H9 (cell line): ENCODE data around the gene WDFY3. TPM values are rescaled to one million over a fixed set of nuclear protein-coding genes. Genes with fewer than 3 reads are reported as not detected.

Experiments
- DNase-seq: peaks from one replicate; pipeline ENCODE4 v3.0.0-alpha.2; 2017
- H2AFZ ChIP-seq: one replicate; pipeline ENCODE4 v1.6.1; 2013; ENCODE audit warnings: mild to moderate bottlenecking, low read length, control low read depth, moderate library complexity
- H2AK5ac ChIP-seq: 2 replicates; pipeline ENCODE4 v1.6.1; 2013; ENCODE audit warnings: low read length, control low read depth, mixed read lengths; ENCODE audit not compliant: insufficient read length
- H2BK120ac ChIP-seq: one replicate; pipeline ENCODE4 v1.6.1; 2013; ENCODE audit warnings: low read depth, mild to moderate bottlenecking, low read length, control low read depth, inconsistent platforms; ENCODE audit not compliant: poor library complexity, severe bottlenecking
- H2BK12ac ChIP-seq: 2 replicates; pipeline ENCODE4 v1.6.1; 2013; ENCODE audit warnings: low read length, control low read depth, mixed read lengths, low read depth; ENCODE audit not compliant: insufficient read length
- H2BK15ac ChIP-seq: 2 replicates; pipeline ENCODE4 v1.6.1; 2013; ENCODE audit warnings: low read depth, low read length, control low read depth
- H2BK20ac ChIP-seq: one replicate; pipeline ENCODE4 v1.6.1; 2013; ENCODE audit warnings: low read depth, mild to moderate bottlenecking, low read length, control low read depth, inconsistent platforms; ENCODE audit not compliant: poor library complexity, severe bottlenecking
- H2BK5ac ChIP-seq: 2 replicates; pipeline ENCODE4 v1.6.1; 2013; ENCODE audit warnings: low read length, control low read depth, mixed read lengths; ENCODE audit not compliant: insufficient read length
- H3K14ac ChIP-seq: 2 replicates; pipeline ENCODE4 v1.6.1; 2013; ENCODE audit warnings: low read length, control low read depth; ENCODE audit not compliant: insufficient read depth
- H3K18ac ChIP-seq: 2 replicates; pipeline ENCODE4 v1.6.1; 2013; ENCODE audit warnings: low read depth, mild to moderate bottlenecking, mixed read lengths, low read length, control low read depth; ENCODE audit not compliant: insufficient read length
- H3K23ac ChIP-seq: 2 replicates; pipeline ENCODE4 v1.6.1; 2013; ENCODE audit warnings: low read length, control low read depth, mixed read lengths, low read depth; ENCODE audit not compliant: insufficient read length
- H3K23me2 ChIP-seq: 2 replicates; pipeline ENCODE4 v1.6.1; 2013; ENCODE audit warnings: low read depth, mild to moderate bottlenecking, mixed read lengths, low read length, control low read depth; ENCODE audit not compliant: insufficient read length, poor library complexity, severe bottlenecking
- H3K27ac ChIP-seq: 2 replicates; pipeline ENCODE4 v1.5.1; 2013; ENCODE audit warnings: low read length, control low read depth, mixed read lengths, low read depth; ENCODE audit not compliant: insufficient read length
- H3K27me3 ChIP-seq: 2 replicates; pipeline ENCODE4 v1.6.1; 2013; ENCODE audit warnings: low read length, control low read depth, inconsistent platforms; ENCODE audit not compliant: insufficient read depth
- H3K4ac ChIP-seq: 2 replicates; pipeline ENCODE4 v1.6.1; 2013; ENCODE audit warnings: low read depth, mild to moderate bottlenecking, control low read depth, inconsistent platforms, low read length, moderate library complexity
- H3K4me1 ChIP-seq: 2 replicates; pipeline ENCODE4 v1.6.1; 2013; ENCODE audit warnings: low read length, control low read depth, inconsistent platforms; ENCODE audit not compliant: insufficient read depth
- H3K4me2 ChIP-seq: 2 replicates; pipeline ENCODE4 v1.6.1; 2013; ENCODE audit warnings: low read length, control low read depth, mixed read lengths; ENCODE audit not compliant: insufficient read length, insufficient read depth
- H3K56ac ChIP-seq: 2 replicates; pipeline ENCODE4 v1.6.1; 2013; ENCODE audit warnings: low read depth, mild to moderate bottlenecking, mixed read lengths, low read length, control low read depth; ENCODE audit not compliant: insufficient read length
- H3K79me1 ChIP-seq: 2 replicates; pipeline ENCODE4 v1.6.1; 2013; ENCODE audit warnings: low read depth, mild to moderate bottlenecking, moderate library complexity, low read length, control low read depth, inconsistent platforms; ENCODE audit not compliant: insufficient read depth, poor library complexity, severe bottlenecking
- H3K79me2 ChIP-seq: 2 replicates; pipeline ENCODE4 v1.6.1; 2013; ENCODE audit warnings: low read length, control low read depth, inconsistent platforms; ENCODE audit not compliant: insufficient read depth
- H3K9ac ChIP-seq: 2 replicates; pipeline ENCODE4 v1.6.1; 2013; ENCODE audit warnings: low read length, control low read depth, mixed read lengths; ENCODE audit not compliant: insufficient read length; ENCODE audit errors: extremely low read depth
- H3K9me3 ChIP-seq: one replicate; pipeline ENCODE4 v1.6.1; 2013; ENCODE audit warnings: low read depth, low read length, inconsistent platforms; ENCODE audit not compliant: control insufficient read depth
- H3T11ph ChIP-seq: one replicate; pipeline ENCODE4 v1.6.1; 2013; ENCODE audit warnings: mild to moderate bottlenecking, low read length, control low read depth, inconsistent platforms
- H4K20me1 ChIP-seq: one replicate; pipeline ENCODE4 v1.6.1; 2013; ENCODE audit not compliant: control insufficient read depth, insufficient read length, insufficient read depth
- H4K5ac ChIP-seq: 2 replicates; pipeline ENCODE4 v1.6.1; 2013; ENCODE audit warnings: low read depth, mild to moderate bottlenecking, mixed read lengths, low read length, control low read depth; ENCODE audit not compliant: insufficient read length
- H4K8ac ChIP-seq: replicated peaks from 2 replicates; pipeline ENCODE4 v1.6.1; 2013; ENCODE audit warnings: low read length, control low read depth, mixed read lengths, low read depth; ENCODE audit not compliant: insufficient read length
- H4K91ac ChIP-seq: 2 replicates; pipeline ENCODE4 v1.6.1; 2013; ENCODE audit warnings: low read depth, mild to moderate bottlenecking, moderate library complexity, mixed read lengths, low read length, control low read depth; ENCODE audit not compliant: insufficient read length
- H3K27ac Mint-ChIP-seq, 3 experiments: 2 replicates in 2 of 3; 3 replicates in 1 of 3; pipeline ENCODE4 v1.8.0; 2020 to 2021; ENCODE audit warnings: mixed read lengths in 3 of 3, mild to moderate bottlenecking in 1 of 3, moderate library complexity in 1 of 3
- H3K27me3 Mint-ChIP-seq: 2 replicates; pipeline ENCODE4 v1.8.0; 2021; ENCODE audit warnings: low read depth, mild to moderate bottlenecking, moderate library complexity, mixed read lengths
- H3K36me3 Mint-ChIP-seq, 3 experiments: 2 replicates in 2 of 3; 3 replicates in 1 of 3; pipeline ENCODE4 v1.8.0; 2020 to 2021; ENCODE audit warnings: low read depth in 3 of 3, mixed read lengths in 3 of 3; ENCODE audit not compliant: insufficient read depth in 1 of 3
- H3K4me1 Mint-ChIP-seq, 2 experiments: 2 replicates each; pipeline ENCODE4 v1.8.0; 2020; ENCODE audit warnings: mixed read lengths in 2 of 2
- H3K4me3 Mint-ChIP-seq, 2 experiments: 2 replicates in 1 of 2; 3 replicates in 1 of 2; pipeline ENCODE4 v1.8.0; 2020 to 2021; ENCODE audit warnings: mild to moderate bottlenecking in 2 of 2, mixed read lengths in 2 of 2, moderate library complexity in 1 of 2
- H3K9me3 Mint-ChIP-seq, 2 experiments: 2 replicates in 1 of 2; 3 replicates in 1 of 2; pipeline ENCODE4 v1.8.0; 2020; ENCODE audit warnings: mild to moderate bottlenecking in 2 of 2, mixed read lengths in 2 of 2, moderate library complexity in 1 of 2
- WGBS: extraction: QIAGEN DNeasy Blood & Tissue Kit; methylation state at CpG from one replicate; pipeline ENCODE4 v1.1.7; 2013; ENCODE audit warnings: missing lambda C conversion rate, low lambda C conversion rate, mixed read lengths; ENCODE audit not compliant: insufficient read length; ENCODE audit errors: extremely low coverage; 5-methylcytosine and 5-hydroxymethylcytosine counted together
- total RNA-seq: library from RNA; stranded (reverse); gene quantifications from 2 replicates; pipeline ENCODE4 v1.2.1, GENCODE V29; 2021
- TF ChIP-seq, protein P1 (sequence below): fragments of 200-600 bp; sonication (generic); conservative IDR thresholded peaks from 3 replicates; pipeline ENCODE4 v1.8.0; 2021; ENCODE audit warnings: antibody characterized with exemption, mild to moderate bottlenecking

The WDFY3 gene
- total RNA-seq, 1 experiment from 2014 or later: 54.6 TPM

DNA sequence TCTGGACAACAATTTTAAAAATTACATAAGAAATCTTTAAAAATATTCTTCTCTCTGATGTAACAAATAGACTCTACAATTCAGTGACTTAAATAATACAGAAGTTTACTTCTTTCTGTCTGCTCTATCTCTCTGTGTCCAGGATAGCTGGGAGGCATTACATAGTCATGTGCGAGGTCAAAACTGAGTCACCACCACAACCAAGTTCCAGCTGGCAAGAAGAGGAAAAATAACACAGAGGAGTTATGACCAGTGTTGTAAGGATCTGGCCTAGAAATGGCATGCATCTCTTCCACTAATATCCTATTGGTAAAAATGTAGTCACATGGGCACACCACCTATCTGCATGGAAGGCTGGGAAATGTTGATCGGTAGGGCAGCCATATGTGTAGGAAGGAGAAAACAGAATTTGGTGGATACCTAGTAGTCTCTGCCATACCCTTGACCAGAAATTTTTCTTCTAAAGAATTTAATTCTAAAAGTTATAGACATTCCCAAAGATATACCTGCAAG is 39.4 kb upstream of the WDFY3 start:
- H3K18ac ChIP-seq: no peak overlapping the region
- H4K5ac ChIP-seq: no peak overlapping the region
- no peak overlapping the region for H2BK12ac ChIP-seq
- no peaks in the 10 kb centered on the region for H3K9me3 ChIP-seq
- no peaks in the 10 kb centered on the region for H4K20me1 ChIP-seq
- no peak overlapping the region for H3K27ac Mint-ChIP-seq
- H2BK20ac ChIP-seq: no peak overlapping the region
- no peak overlapping the region for H3T11ph ChIP-seq
- no peak overlapping the region for H2BK120ac ChIP-seq
- DNase-seq: no peak
- H3K36me3 Mint-ChIP-seq: no peaks in the 10 kb centered on the region
- no peaks in the 10 kb centered on the region for H3K79me2 ChIP-seq
- H3K4me3 Mint-ChIP-seq: no peak overlapping the region
- H3K4ac ChIP-seq: no peak overlapping the region
- H3K23ac ChIP-seq: no peak overlapping the region
- no peak overlapping the region for H3K27ac ChIP-seq
- no CpG with 5 or more reads among the region's 2 CpGs for WGBS
- H3K23me2 ChIP-seq: no peaks in the 10 kb centered on the region
- no peak overlapping the region for H3K56ac ChIP-seq
- no peak overlapping the region for H3K14ac ChIP-seq
- no peaks in the 10 kb centered on the region for H3K4me1 ChIP-seq
- H2AK5ac ChIP-seq: no peak overlapping the region
- TF ChIP-seq, protein P1, sequence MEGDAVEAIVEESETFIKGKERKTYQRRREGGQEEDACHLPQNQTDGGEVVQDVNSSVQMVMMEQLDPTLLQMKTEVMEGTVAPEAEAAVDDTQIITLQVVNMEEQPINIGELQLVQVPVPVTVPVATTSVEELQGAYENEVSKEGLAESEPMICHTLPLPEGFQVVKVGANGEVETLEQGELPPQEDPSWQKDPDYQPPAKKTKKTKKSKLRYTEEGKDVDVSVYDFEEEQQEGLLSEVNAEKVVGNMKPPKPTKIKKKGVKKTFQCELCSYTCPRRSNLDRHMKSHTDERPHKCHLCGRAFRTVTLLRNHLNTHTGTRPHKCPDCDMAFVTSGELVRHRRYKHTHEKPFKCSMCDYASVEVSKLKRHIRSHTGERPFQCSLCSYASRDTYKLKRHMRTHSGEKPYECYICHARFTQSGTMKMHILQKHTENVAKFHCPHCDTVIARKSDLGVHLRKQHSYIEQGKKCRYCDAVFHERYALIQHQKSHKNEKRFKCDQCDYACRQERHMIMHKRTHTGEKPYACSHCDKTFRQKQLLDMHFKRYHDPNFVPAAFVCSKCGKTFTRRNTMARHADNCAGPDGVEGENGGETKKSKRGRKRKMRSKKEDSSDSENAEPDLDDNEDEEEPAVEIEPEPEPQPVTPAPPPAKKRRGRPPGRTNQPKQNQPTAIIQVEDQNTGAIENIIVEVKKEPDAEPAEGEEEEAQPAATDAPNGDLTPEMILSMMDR: no peak
- H4K8ac ChIP-seq: no peak overlapping the region
- H3K4me1 Mint-ChIP-seq: no peaks in the 10 kb centered on the region
- no peaks in the 10 kb centered on the region for H3K27me3 Mint-ChIP-seq
- H3K4me2 ChIP-seq: no peak overlapping the region
- no peak overlapping the region for H2AFZ ChIP-seq
- no peak overlapping the region for H4K91ac ChIP-seq
- H2BK5ac ChIP-seq: no peak overlapping the region
- H3K79me1 ChIP-seq: no peaks in the 10 kb centered on the region
- no peaks in the 10 kb centered on the region for H3K27me3 ChIP-seq
- no peak overlapping the region for H3K9ac ChIP-seq
- H2BK15ac ChIP-seq: no peak overlapping the region
- H3K9me3 Mint-ChIP-seq: no peaks in the 10 kb centered on the region
